DMS153 (cell line): Measurements from ENCODE around the gene CUX1.

Experiments
- DNase-seq: peaks from one replicate; lab custom pipeline; 2025; lab: John Stamatoyannopoulos, UW

The CUX1 gene

GRCh38 chr7:102272075-102272916, 454.9 kb downstream of the CUX1 start:
- peak; percentile 21 for DNase-seq

GRCh38 chr7:102272917-102273748, 455.7 kb downstream of the CUX1 start:
- no peak for DNase-seq

- peak; percentile 65 for DNase-seq
Observed at GRCh38 chr7:102273749-102274712, 456.6 kb downstream of the CUX1 start.

- no peak for DNase-seq
Observed at GRCh38 chr7:102275123-102275703, 457.8 kb downstream of the CUX1 start.

- no peak for DNase-seq
Observed at GRCh38 chr7:102277901-102278300, 460.5 kb downstream of the CUX1 start.

GRCh38 chr7:102279537-102280400, 462.3 kb downstream of the CUX1 start:
- DNase-seq = peak; percentile 24

GRCh38 chr7:102280521-102280920, 463.1 kb downstream of the CUX1 start:
- DNase-seq = no peak

- no peak for DNase-seq
Observed at GRCh38 chr7:102281785-102282184, 464.4 kb downstream of the CUX1 start.

GRCh38 chr7:102282465-102283362, 465.3 kb downstream of the CUX1 start:
- no peak for DNase-seq

GRCh38 chr7:102283477-102284189, 466.2 kb downstream of the CUX1 start:
- no peak for DNase-seq

- DNase-seq = no peak
Observed at GRCh38 chr7:102284399-102284798, 467.0 kb downstream of the CUX1 start.

GRCh38 chr7:102284891-102285539, 467.6 kb downstream of the CUX1 start:
- no peak for DNase-seq

- no peak for DNase-seq
Observed at GRCh38 chr7:102285540-102286236, 468.3 kb downstream of the CUX1 start.

- DNase-seq = peak; percentile 45
Observed at GRCh38 chr7:102286237-102287110, 469.0 kb downstream of the CUX1 start, which contains the start of gene SH2B2. Gene SH2B2, plus strand, starts transcription at chr7:102286868. Its CDS starts 13,683 bp downstream, at chr7:102300551.

- no peak for DNase-seq
Observed at GRCh38 chr7:102287111-102287980, 469.9 kb downstream of the CUX1 start.

GRCh38 chr7:102287981-102288278, 470.5 kb downstream of the CUX1 start:
- no peak for DNase-seq
